Ovary (tissue), 3 donors: ENCODE measurements around the gene APOL6.

Experiments used
- CTCF ChIP-seq, 3 donors: fragments of 450-650 bp in 2 of 3; fragments of 200-600 bp in 1 of 3; IDR thresholded peaks; one replicate each; pipeline versions ENCODE4 v1.5.1 to v1.8.0; 2016 to 2022; ENCODE audit warnings: antibody characterized with exemption in 3 of 3, mild to moderate bottlenecking in 1 of 3
- EP300 ChIP-seq: sonication (generic); formaldehyde crosslinking; IDR thresholded peaks from one replicate; pipeline ENCODE4 v1.6.1; 2017; ENCODE audit warnings: antibody characterized with exemption
- POLR2A ChIP-seq: fragments of 450-650 bp; IDR thresholded peaks from one replicate; pipeline ENCODE4 v1.6.1; 2017; ENCODE audit warnings: antibody characterized with exemption, mild to moderate bottlenecking, moderate library complexity
- donor health status: DM: no; HTN: no; CAD: no.

GRCh38 chr22:35634943-35635540, 13.2 kb upstream of the APOL6 start:
- no peak for TF ChIP-seq CTCF (IDR thresholded peaks at IDR 0.05)
- no peak for TF ChIP-seq POLR2A
- TF ChIP-seq EP300, result no peak
